ENCODE data around the gene MGAT4A.

The MGAT4A gene

DNA sequence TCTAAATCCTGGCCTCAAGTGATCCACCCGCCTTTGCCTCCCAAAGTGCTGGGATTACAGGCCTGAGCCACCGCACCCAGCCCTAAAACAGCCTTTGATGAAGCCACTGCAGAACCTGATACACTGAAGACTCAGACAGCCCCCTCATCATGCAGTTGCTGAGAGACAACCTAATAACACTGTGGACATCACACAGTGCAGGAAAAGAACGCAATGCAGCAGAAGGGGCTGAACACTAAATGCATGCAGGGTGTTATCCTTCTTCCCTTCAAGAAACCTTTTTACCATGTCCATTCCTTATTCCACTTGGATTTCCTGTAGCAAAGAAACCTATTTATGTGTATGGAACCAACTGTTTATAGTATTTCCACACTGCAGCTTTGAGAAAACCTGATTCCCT lies 35.7 kb downstream of the MGAT4A start:
- TF ChIP-seq, protein P1, sequence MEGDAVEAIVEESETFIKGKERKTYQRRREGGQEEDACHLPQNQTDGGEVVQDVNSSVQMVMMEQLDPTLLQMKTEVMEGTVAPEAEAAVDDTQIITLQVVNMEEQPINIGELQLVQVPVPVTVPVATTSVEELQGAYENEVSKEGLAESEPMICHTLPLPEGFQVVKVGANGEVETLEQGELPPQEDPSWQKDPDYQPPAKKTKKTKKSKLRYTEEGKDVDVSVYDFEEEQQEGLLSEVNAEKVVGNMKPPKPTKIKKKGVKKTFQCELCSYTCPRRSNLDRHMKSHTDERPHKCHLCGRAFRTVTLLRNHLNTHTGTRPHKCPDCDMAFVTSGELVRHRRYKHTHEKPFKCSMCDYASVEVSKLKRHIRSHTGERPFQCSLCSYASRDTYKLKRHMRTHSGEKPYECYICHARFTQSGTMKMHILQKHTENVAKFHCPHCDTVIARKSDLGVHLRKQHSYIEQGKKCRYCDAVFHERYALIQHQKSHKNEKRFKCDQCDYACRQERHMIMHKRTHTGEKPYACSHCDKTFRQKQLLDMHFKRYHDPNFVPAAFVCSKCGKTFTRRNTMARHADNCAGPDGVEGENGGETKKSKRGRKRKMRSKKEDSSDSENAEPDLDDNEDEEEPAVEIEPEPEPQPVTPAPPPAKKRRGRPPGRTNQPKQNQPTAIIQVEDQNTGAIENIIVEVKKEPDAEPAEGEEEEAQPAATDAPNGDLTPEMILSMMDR (IDR thresholded peaks at IDR 0.05; ENCODE audit: insufficient read depth, missing control alignments), result no peak
- DNase-seq (ENCODE audit: insufficient read length, low spot score) (no peak), FAIRE-seq (no peak)

DNA sequence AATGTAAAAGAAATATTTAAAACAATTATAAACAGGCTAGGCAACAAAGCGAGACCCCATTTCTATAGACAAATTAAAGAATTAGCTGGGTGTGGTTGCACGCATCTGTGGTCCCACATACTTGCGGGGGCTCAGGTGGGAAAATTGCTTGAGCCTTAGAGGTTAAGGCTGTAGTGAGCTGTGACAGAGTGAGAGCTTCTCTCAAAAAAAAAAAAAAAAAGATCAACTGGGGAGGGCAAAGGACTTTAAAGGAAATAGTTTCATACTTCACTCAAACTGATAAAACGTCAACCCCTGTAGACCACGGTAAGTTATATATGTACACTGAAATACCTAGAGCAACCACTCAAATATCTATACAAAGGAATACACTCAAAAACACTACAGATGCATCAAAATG lies 37.5 kb downstream of the MGAT4A start:
- TF ChIP-seq, protein P1 (IDR thresholded peaks at IDR 0.05; ENCODE audit: insufficient read depth, missing control alignments), result no peak
- DNase-seq (ENCODE audit: insufficient read length, low spot score), result no peak
- FAIRE-seq, result no peak

DNA sequence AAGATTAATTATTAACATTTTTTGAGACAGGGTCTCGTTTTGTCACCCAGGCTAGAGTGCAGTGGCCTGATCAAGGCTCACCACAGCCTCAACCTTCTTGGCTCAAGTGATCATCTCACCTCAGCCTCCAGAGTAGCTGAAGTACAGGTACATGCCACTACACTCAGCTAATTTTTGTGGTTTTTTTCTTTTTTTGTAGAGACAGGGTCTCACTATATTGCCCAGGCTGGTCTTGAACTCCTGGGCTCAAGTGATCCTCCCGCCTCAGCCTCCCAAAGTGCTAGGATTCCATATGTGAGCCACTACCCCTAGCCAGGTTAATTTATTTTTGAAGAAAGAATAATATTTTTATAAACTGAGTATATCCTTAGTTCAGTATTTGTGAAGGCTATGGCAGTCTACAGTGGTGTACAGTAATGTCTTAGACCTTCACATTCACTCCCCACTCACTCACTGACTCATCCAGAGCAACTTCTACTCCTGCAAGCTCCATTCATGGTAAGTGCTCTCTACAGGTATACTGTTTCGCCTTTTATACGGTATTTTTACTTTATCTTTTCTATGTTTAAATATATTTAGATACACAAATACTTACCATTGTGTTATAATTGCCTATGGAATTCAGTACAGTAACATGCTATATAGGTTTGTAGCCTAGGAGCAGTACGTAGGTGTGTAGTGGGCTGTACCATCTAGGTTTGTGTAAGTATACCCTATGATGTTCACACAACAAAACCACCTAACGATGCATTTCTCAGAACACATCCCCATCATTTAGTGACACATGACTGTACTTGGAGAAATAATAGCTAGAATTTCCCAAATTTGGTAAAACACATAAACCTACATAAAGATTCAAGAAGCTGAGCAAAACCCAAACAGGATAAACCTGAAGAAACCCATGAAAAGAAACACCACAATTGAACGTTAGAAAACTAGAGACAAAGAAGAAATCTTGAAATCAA lies 38.6 kb downstream of the MGAT4A start:
- DNase-seq (ENCODE audit: insufficient read length, low spot score) (no peak), FAIRE-seq (no peak)
- TF ChIP-seq, protein P1 (IDR thresholded peaks at IDR 0.05; ENCODE audit: insufficient read depth, missing control alignments), result no peak

DNA sequence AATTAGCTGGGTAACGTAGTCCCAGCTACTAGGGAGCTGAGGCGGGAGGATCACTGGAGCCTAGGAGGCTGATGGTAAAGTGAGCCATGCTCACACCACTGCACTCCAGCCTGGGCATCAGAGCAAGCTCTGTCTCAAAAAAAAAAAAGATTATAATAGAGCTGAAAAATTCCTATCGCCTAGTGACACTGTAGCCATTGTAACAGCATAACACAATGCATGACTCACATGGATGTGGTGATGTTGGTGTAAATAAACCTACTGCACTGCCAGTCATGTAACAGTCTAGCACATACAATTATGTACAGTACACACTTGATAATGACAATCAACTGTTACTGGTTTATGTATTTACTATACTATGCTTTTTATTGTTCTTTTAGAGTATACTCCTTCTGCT lies 39.6 kb downstream of the MGAT4A start:
- DNase-seq (ENCODE audit: insufficient read length, low spot score) (no peak), FAIRE-seq (no peak)
- TF ChIP-seq, protein P1 (IDR thresholded peaks at IDR 0.05; ENCODE audit: insufficient read depth, missing control alignments), result no peak

DNA sequence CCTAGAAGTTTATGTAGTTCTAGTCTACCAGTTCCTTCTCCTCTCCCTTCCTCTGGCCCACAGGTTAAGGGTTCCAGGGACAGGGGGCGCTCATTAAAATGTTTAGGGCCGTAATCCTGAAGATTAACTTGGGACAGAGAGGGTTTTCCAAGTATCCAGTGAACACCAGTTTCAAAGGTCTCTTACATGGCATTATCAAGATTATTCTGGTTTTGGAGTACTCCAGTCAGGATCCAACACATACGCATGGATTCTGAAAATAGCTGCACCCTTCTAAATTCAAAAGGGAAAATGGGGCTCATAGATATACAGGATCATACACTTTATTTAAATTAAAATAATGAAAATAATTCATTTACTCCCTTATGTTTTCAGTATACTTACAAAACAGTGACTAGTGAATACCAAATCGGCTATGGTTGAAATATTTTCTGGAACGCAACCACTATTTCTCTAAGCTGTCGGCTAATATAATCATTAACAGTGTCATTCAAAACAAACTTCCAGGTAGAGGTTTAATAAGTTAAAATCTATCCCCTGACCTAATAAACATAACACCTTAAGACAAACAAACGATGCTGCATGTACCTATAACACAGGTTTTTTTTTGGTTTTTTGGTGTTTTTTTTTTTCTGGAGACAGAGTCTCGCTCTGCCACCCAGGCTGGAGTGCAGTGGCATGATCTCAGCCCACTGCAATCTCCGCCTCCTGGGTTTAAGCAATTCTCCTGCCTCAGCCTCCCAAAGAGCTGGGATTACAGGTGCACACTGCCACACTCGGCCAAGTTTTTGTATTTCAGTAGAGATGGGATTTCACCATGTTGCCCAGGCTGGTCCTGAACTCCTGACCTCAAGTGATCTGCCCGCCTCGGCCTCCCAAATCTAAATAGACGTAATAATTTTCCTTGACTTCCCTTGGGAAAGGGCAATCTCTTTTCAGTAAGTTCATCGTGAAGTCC lies 44.7 kb downstream of the MGAT4A start:
- DNase-seq (ENCODE audit: insufficient read length, low spot score) (no peak), FAIRE-seq (no peak)
- TF ChIP-seq, protein P1 (IDR thresholded peaks at IDR 0.05; ENCODE audit: insufficient read depth, missing control alignments), result no peak

DNA sequence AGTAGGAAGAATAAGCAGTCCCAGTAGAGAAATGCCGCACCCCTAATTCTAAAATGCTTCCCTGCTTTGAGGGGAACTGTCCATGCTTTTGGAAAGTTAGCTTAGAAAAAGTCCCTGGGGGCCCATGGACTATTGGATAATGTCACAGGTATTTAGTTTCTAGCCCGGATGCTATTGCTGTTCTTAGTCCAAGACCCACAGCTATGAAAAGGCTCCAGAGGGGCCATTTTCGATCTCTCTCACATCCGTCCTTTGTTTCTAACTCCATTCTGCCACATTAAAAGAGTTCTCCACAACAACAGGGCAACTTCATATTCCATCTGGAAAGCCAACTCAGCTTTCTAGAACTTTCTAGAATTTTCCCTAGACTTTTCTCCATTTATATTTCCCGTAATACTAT lies 47.2 kb downstream of the MGAT4A start:
- DNase-seq (ENCODE audit: insufficient read length, low spot score) (no peak), FAIRE-seq (no peak)
- TF ChIP-seq, protein P1 (IDR thresholded peaks at IDR 0.05; ENCODE audit: insufficient read depth, missing control alignments), result no peak
